ENCODE measurements around the gene CCDC197. TPM values are rescaled to one million over a fixed set of nuclear protein-coding genes. Genes with fewer than 3 reads are reported as not detected.

CCDC197 gene
- total RNA-seq, 2 donors from 2014 or later, result not detected

DNA sequence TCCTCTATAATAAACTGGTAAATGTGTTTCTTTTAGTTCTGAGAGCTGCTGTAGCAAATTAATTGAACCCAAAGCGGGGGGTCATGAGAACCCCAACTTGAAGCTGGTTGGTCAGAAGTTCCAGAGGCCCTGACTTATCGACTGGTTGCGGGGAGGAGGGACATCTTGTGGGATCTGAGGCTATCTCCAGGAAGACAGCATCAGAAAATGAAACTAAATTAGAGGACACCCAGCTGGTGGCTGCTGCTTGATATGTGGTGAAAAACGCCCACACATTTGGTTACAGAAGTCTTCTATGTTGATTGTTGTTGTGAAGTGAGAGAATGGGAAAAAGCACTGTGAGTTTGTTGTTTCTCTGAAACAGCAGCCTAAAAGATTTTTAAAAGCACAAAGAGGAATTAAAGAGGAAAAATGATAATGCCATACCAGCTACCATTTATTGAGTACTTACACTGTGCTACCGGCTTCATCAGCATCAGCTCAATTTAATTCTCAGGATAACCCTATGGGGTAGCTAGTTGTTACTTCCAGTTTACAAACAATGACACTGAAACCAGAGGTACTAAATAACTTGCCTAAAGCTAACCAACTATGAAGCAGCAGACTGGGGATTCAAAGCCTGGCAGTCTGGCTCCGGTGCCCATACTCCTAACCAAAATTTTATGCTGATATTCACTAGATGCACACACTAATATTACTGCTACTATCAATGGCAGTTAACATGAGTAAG, 59.6 kb downstream of the CCDC197 start:
- intact Hi-C loops (cut with DNase I), result no loop called here
- WGBS, result 84% methylated on average over 6 of the region's 6 CpGs
- no peak for DNase-seq (ENCODE audit: low spot score)

DNA sequence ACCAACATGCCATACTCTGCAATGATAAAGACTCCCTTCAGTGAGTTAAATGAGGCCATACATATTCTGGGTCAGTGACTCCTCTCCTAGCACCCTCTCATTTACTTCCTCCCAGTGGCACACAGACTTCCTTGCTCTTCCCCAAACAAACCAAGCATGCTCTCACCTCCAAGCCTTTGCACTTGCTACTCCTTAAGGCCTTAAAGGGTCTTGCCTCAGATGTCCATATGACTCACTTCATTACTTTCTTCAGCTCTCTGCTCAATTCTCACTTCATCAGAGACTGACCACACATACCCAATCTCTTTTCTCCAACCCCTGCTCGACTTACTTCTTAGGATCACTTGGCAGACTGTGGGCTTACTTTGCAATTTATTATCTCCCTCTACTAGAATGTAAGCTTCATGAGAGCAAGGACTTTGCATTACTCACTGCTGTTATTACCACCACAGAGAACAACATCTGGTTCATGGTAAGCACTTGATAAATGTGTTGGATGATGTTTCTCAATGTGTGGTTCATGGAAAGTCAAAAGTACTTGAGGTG, 61.1 kb downstream of the CCDC197 start:
- H3K27me3 ChIP-seq (replicated peaks; ENCODE audit: insufficient read depth), result no peaks in the 10 kb centered on the region
- 96% methylated on average over 1 of the region's 1 CpG for WGBS
- TF ChIP-seq, protein P1, sequence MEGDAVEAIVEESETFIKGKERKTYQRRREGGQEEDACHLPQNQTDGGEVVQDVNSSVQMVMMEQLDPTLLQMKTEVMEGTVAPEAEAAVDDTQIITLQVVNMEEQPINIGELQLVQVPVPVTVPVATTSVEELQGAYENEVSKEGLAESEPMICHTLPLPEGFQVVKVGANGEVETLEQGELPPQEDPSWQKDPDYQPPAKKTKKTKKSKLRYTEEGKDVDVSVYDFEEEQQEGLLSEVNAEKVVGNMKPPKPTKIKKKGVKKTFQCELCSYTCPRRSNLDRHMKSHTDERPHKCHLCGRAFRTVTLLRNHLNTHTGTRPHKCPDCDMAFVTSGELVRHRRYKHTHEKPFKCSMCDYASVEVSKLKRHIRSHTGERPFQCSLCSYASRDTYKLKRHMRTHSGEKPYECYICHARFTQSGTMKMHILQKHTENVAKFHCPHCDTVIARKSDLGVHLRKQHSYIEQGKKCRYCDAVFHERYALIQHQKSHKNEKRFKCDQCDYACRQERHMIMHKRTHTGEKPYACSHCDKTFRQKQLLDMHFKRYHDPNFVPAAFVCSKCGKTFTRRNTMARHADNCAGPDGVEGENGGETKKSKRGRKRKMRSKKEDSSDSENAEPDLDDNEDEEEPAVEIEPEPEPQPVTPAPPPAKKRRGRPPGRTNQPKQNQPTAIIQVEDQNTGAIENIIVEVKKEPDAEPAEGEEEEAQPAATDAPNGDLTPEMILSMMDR (IDR thresholded peaks at IDR 0.05), result no peak
- TF ChIP-seq POLR2A (IDR thresholded peaks at IDR 0.05) (no peak), POLR2AphosphoS5 (IDR thresholded peaks at IDR 0.05) (no peak)
- no peaks in the 10 kb centered on the region for H3K4me1 ChIP-seq (replicated peaks)
- DNase-seq (ENCODE audit: low spot score), result no peak
- H3K27ac ChIP-seq, result no peak overlapping the region
- H3K9me3 ChIP-seq, result no peaks in the 10 kb centered on the region
- H3K36me3 ChIP-seq, result peaks cover 0 to 21% of the 10 kb centered on the region in 2 donors
- intact Hi-C loops (cut with DNase I), result no loop called here
- no peak overlapping the region for H3K4me3 ChIP-seq

More for the DNA sequence above, 59.6 kb downstream of the CCDC197 start:
- Histone ChIP-seq H3K27me3 (replicated peaks; ENCODE audit: insufficient read depth) (no peaks in the 10 kb centered on the region), H3K9me3 (no peaks in the 10 kb centered on the region), H3K4me1 (replicated peaks) (no peaks in the 10 kb centered on the region), H3K4me3 (no peak overlapping the region), H3K36me3 (peaks cover 0 to 21% of the 10 kb centered on the region in 2 donors), H3K27ac (no peak overlapping the region)
- TF ChIP-seq POLR2A (IDR thresholded peaks at IDR 0.05), result no peak
- TF ChIP-seq POLR2AphosphoS5 (IDR thresholded peaks at IDR 0.05), result no peak
- TF ChIP-seq, protein P1 (IDR thresholded peaks at IDR 0.05), result no peak

Small RNAs within 50 kb of the gene (microRNA-seq; reads per million reads assigned to microRNA genes)
- 0.25 reads per million for gene MIR4506

Small RNAs within 50 kb of the gene (small RNA-seq; reads per million reads assigned to genes)
- 0 reads per million in 2 donors for gene MIR4506

Other genes with a start within 250 kb of the CCDC197 start
- 1 to 10 TPM; 3.6 to 9.8 TPM for gene PRIMA1, start 208.8 kb upstream of the CCDC197 start, total RNA-seq
- 1 to 10 TPM in 1 of 2 donors, not detected in 1; 3.1 TPM for gene FAM181A, start 70.0 kb upstream of the CCDC197 start, total RNA-seq
- 10 to 100 TPM; 10.3 to 17.4 TPM for gene ASB2, start 20.7 kb upstream of the CCDC197 start, total RNA-seq
- 1 to 10 TPM; 1.5 to 3.0 TPM for gene OTUB2, start 29.0 kb downstream of the CCDC197 start, total RNA-seq
- gene DDX24, start 83.9 kb downstream of the CCDC197 start, total RNA-seq, result 100 to 1,000 TPM; 136 to 393 TPM
- 100 to 1,000 TPM in 1 of 2 donors, 10 to 100 TPM in 1; 11.1 to 138 TPM for gene IFI27L1, start 84.0 kb downstream of the CCDC197 start, total RNA-seq
- gene IFI27, start 113.4 kb downstream of the CCDC197 start, total RNA-seq, result 100 to 1,000 TPM in 1 of 2 donors, 10 to 100 TPM in 1; 88.4 to 529 TPM
- gene IFI27L2, start 132.3 kb downstream of the CCDC197 start, total RNA-seq, result 100 to 1,000 TPM in 1 of 2 donors, 10 to 100 TPM in 1; 23.3 to 118 TPM
- gene PPP4R4, start 177.0 kb downstream of the CCDC197 start, total RNA-seq, result 1 to 10 TPM in 1 of 2 donors, under 1 TPM in 1; 0.32 to 9.5 TPM

All from prostate gland (tissue), 2 donors.